ENCODE data around the gene TLX3. TPM values are rescaled to one million over a fixed set of nuclear protein-coding genes. Genes with fewer than 3 reads are reported as not detected.
A peak's percentile ranks its signal among the peaks of the same experiment; 100 is the strongest.

Gene TLX3
- total and polyA plus RNA-seq, 10 of the 15 experiments (the other 5 are each of a cell fraction or from before 2014, with no cell fraction given), result not detected

DNA sequence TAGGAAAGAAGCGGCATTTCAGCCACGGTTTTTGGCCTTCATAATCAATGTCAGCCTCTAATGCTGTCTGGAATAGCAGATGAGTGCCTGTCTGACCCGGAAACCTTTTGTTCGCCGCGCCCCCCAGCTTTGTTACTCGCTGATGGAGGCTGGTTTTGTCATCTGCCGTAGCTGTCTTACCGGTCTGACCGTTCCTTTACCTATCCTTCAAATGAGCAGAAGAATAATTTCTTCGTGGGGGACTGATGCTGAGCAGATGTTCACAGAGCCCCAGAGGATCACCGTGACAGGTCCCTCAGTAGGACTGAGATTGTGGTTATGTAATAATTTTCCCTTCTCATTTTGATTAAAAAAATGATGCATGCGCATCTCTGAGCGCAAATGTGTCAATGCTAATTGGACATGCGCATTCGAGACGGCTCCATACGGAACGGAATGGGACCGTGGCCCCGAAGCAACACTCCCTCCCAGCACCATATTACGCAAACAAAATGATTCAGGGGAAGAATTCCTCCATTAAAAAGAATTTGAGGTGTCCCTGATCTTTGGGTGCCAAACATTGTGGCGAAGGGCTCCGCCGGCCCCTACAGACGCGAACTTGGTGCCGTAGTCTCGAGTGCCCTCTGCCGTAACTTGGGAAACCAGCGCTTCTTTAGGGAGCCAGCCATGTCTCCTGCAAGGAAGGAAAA is 27.6 kb downstream of the TLX3 start:
- DNase-seq (ENCODE audit: low read depth, low spot score), result no peak
- H3K36me3 ChIP-seq (ENCODE audit: control insufficient read depth in 2 of 2, insufficient read depth in 2 of 2, low read length in 1 of 2), result no peaks in the 10 kb centered on the region
- H3K27ac ChIP-seq (ENCODE audit: control insufficient read depth, insufficient read depth), result no peak overlapping the region
- SMC1A ChIA-PET (ENCODE audit: uncharacterized antibody, unreplicated experiment), result interaction anchor here (0.7 kb wide), 1 partner anchor 57 kb away, joined by 3 read pairs; no protein-coding TSS in a partner anchor
- no peak overlapping the region for H3K4me3 ChIP-seq
- peaks cover 3% of the 10 kb centered on the region in 2 experiments; a peak in 2 of 4 replicates for H3K27me3 ChIP-seq (replicated peaks in 1 of 2; ENCODE audit: control insufficient read depth in 2 of 2, insufficient read depth in 2 of 2, low read length in 1 of 2)
- POLR2A ChIA-PET, result no interaction called here
- WGBS (ENCODE audit: insufficient coverage, insufficient replicate concordance, low lambda C conversion rate, missing lambda C conversion rate), result 30% methylated on average over 31 of the region's 31 CpGs
- H3K9me3 ChIP-seq (replicated peaks; ENCODE audit: control insufficient read depth, insufficient read depth, low read length), result no peaks in the 10 kb centered on the region
- H3K79me2 ChIP-seq (ENCODE audit: control insufficient read depth, insufficient read depth, low read length), result no peaks in the 10 kb centered on the region
- H2AFZ ChIP-seq (ENCODE audit: control insufficient read depth, low read depth, low read length), result no peak overlapping the region
- RAD21 ChIA-PET (ENCODE audit: unreplicated experiment), result no interaction called here
- no peaks in the 10 kb centered on the region for H4K20me1 ChIP-seq (ENCODE audit: control insufficient read depth, insufficient read depth)
- in situ Hi-C loops (cut with MboI) (no loop called here), intact Hi-C loops (cut with micrococcal nuclease; ENCODE audit: unreplicated experiment) (no loop called here)
- ATAC-seq, result no peak
- CTCF ChIA-PET, result no interaction called here
- no peak for FAIRE-seq
- TF ChIP-seq CREB1 (IDR thresholded peaks at IDR 0.05; ENCODE audit: low read depth), result no peak
- TF ChIP-seq RAD21 (IDR thresholded peaks at IDR 0.05; ENCODE audit: insufficient read depth, low read depth, low read length), result 0 out of 2 replicates have a peak, but pooled peaks have one; percentile 8
- TF ChIP-seq, protein P1, sequence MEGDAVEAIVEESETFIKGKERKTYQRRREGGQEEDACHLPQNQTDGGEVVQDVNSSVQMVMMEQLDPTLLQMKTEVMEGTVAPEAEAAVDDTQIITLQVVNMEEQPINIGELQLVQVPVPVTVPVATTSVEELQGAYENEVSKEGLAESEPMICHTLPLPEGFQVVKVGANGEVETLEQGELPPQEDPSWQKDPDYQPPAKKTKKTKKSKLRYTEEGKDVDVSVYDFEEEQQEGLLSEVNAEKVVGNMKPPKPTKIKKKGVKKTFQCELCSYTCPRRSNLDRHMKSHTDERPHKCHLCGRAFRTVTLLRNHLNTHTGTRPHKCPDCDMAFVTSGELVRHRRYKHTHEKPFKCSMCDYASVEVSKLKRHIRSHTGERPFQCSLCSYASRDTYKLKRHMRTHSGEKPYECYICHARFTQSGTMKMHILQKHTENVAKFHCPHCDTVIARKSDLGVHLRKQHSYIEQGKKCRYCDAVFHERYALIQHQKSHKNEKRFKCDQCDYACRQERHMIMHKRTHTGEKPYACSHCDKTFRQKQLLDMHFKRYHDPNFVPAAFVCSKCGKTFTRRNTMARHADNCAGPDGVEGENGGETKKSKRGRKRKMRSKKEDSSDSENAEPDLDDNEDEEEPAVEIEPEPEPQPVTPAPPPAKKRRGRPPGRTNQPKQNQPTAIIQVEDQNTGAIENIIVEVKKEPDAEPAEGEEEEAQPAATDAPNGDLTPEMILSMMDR (IDR thresholded peaks at IDR 0.05 in 2 of 3, conservative IDR thresholded peaks at IDR 0.05 in 1 of 3; ENCODE audit: control insufficient read depth in 2 of 3, extremely low read depth in 1 of 3, insufficient read depth in 1 of 3, low read depth in 3 of 3, low read length in 3 of 3), result peak in 2 of 3 experiments; percentile 9 to 13; a peak in 3 of 6 replicates
- no peak overlapping the region for H3K4me2 ChIP-seq (ENCODE audit: control insufficient read depth, insufficient read depth)
- no TSS peak for BruUV-seq (replicated peaks)
- H3K9ac ChIP-seq (ENCODE audit: control insufficient read depth, insufficient read depth, low read length), result no peak overlapping the region
- H3K4me1 ChIP-seq (ENCODE audit: control insufficient read depth, insufficient read depth, low read length), result no peaks in the 10 kb centered on the region

- Histone ChIP-seq H3K36me3 (ENCODE audit: control insufficient read depth in 2 of 2, insufficient read depth in 2 of 2, low read length in 1 of 2) (no peaks in the 10 kb centered on the region), H3K4me2 (ENCODE audit: control insufficient read depth, insufficient read depth) (no peak overlapping the region), H3K27me3 (replicated peaks in 1 of 2; ENCODE audit: control insufficient read depth in 2 of 2, insufficient read depth in 2 of 2, low read length in 1 of 2) (peaks cover 3% of the 10 kb centered on the region in 2 experiments; a peak in 2 of 4 replicates), H2AFZ (ENCODE audit: control insufficient read depth, low read depth, low read length) (no peak overlapping the region), H3K4me1 (ENCODE audit: control insufficient read depth, insufficient read depth, low read length) (no peaks in the 10 kb centered on the region), H3K4me3 (no peak overlapping the region), H3K9me3 (replicated peaks; ENCODE audit: control insufficient read depth, insufficient read depth, low read length) (no peaks in the 10 kb centered on the region), H3K79me2 (ENCODE audit: control insufficient read depth, insufficient read depth, low read length) (no peaks in the 10 kb centered on the region), H3K9ac (ENCODE audit: control insufficient read depth, insufficient read depth, low read length) (no peak overlapping the region), H3K27ac (ENCODE audit: control insufficient read depth, insufficient read depth) (no peak overlapping the region), H4K20me1 (ENCODE audit: control insufficient read depth, insufficient read depth) (no peaks in the 10 kb centered on the region)
- ATAC-seq, result no peak
- SMC1A ChIA-PET (ENCODE audit: uncharacterized antibody, unreplicated experiment), result interaction anchor here (0.6 kb wide), 1 partner anchor 37 kb away, joined by 3 read pairs; no protein-coding TSS in a partner anchor
- in situ Hi-C loops (cut with MboI), result no loop called here
- no peak for FAIRE-seq
- intact Hi-C loops (cut with micrococcal nuclease; ENCODE audit: unreplicated experiment), result no loop called here
- RAD21 ChIA-PET (ENCODE audit: unreplicated experiment), result no interaction called here
- POLR2A ChIA-PET, result no interaction called here
- BruUV-seq (replicated peaks), result no TSS peak
- 29% methylated on average over 11 of the region's 11 CpGs for WGBS (ENCODE audit: insufficient coverage, insufficient replicate concordance, low lambda C conversion rate, missing lambda C conversion rate)
- CTCF ChIA-PET, result no interaction called here
- no peak for DNase-seq (ENCODE audit: low read depth, low spot score)
- TF ChIP-seq SRF (IDR thresholded peaks at IDR 0.05; ENCODE audit: low read depth in 2 of 2, low read length in 2 of 2) (no peak), NR2F1 (conservative IDR thresholded peaks at IDR 0.05) (no peak), HCFC1 (IDR thresholded peaks at IDR 0.05; ENCODE audit: low read length) (no peak), CBFB (IDR thresholded peaks at IDR 0.05; ENCODE audit: low read depth) (no peak), CBX3 (IDR thresholded peaks at IDR 0.05; ENCODE audit: borderline replicate concordance, low read depth) (no peak), GATAD2B (conservative IDR thresholded peaks at IDR 0.05; ENCODE audit: low read depth) (no peak), FOS (IDR thresholded peaks at IDR 0.05; ENCODE audit: borderline replicate concordance, extremely low read depth, insufficient read length) (no peak), RB1 (IDR thresholded peaks at IDR 0.05; ENCODE audit: borderline replicate concordance) (no peak), MLLT1 (IDR thresholded peaks at IDR 0.05) (no peak)
- TF ChIP-seq, protein P2, sequence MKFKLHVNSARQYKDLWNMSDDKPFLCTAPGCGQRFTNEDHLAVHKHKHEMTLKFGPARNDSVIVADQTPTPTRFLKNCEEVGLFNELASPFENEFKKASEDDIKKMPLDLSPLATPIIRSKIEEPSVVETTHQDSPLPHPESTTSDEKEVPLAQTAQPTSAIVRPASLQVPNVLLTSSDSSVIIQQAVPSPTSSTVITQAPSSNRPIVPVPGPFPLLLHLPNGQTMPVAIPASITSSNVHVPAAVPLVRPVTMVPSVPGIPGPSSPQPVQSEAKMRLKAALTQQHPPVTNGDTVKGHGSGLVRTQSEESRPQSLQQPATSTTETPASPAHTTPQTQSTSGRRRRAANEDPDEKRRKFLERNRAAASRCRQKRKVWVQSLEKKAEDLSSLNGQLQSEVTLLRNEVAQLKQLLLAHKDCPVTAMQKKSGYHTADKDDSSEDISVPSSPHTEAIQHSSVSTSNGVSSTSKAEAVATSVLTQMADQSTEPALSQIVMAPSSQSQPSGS (IDR thresholded peaks at IDR 0.05; ENCODE audit: low read length), result no peak
These were observed 28.1 kb downstream of the TLX3 start for GRCh38 chr5:171337210-171337569.
